ENCODE results near the gene SIDT2. TPM values are rescaled to one million over a fixed set of nuclear protein-coding genes. Genes with fewer than 3 reads are reported as not detected.

SIDT2 gene
- total RNA-seq, 1 donor from 2014 or later = 45.4 TPM

DNA sequence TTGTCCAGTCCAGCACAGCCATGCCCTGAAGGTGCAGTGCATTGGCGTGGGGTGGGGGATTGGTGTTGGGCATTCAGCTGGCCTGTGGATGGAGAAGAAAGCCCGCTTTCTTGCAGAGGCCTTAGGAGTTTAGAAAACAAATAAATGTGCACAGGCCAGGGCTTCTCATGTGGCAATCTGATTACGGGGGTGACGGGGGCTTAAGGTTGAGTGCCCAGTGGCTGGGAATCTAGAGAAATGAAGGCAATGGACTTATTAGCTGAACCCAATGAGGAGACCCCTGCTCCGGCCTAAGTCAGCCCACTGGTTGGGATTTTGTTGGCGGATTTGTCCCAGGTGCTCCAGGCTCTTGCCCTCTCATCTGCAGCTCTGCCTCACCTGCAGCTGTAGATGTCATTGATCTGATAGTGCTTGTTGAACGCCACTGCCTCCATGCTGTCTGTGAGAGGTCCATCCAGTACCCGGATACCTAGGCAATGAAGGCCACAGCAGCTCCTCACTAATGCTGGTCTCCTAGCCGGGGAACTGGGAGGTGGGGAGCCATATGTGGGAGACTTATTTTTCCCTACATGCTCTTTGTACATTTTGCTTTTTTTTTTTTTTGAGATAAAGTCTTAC is 47.1 kb downstream of the SIDT2 start:
- intact Hi-C loops (cut with DNase I) = loop anchor here (1.0 to 5.0 kb wide), 4 partner anchors 27 to 435 kb away; partner anchors contain the start of gene APOA5
- peaks cover 6 to 24% of the 10 kb centered on the region in 2 donors for H3K4me1 ChIP-seq
- DNase-seq (ENCODE audit: low spot score in 2 of 2) = peak in 1 of 2 donors; percentile 61
- H3K4me3 ChIP-seq = no peak overlapping the region
- no peaks in the 10 kb centered on the region for H3K9me3 ChIP-seq
- peak overlapping the region in 1 of 2 donors; percentile 6 for H3K27ac ChIP-seq
- peaks cover 36 to 49% of the 10 kb centered on the region in 2 donors for H3K36me3 ChIP-seq
- no peaks in the 10 kb centered on the region for H3K27me3 ChIP-seq
- TF ChIP-seq, protein P1, sequence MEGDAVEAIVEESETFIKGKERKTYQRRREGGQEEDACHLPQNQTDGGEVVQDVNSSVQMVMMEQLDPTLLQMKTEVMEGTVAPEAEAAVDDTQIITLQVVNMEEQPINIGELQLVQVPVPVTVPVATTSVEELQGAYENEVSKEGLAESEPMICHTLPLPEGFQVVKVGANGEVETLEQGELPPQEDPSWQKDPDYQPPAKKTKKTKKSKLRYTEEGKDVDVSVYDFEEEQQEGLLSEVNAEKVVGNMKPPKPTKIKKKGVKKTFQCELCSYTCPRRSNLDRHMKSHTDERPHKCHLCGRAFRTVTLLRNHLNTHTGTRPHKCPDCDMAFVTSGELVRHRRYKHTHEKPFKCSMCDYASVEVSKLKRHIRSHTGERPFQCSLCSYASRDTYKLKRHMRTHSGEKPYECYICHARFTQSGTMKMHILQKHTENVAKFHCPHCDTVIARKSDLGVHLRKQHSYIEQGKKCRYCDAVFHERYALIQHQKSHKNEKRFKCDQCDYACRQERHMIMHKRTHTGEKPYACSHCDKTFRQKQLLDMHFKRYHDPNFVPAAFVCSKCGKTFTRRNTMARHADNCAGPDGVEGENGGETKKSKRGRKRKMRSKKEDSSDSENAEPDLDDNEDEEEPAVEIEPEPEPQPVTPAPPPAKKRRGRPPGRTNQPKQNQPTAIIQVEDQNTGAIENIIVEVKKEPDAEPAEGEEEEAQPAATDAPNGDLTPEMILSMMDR (IDR thresholded peaks at IDR 0.05) = no peak

DNA sequence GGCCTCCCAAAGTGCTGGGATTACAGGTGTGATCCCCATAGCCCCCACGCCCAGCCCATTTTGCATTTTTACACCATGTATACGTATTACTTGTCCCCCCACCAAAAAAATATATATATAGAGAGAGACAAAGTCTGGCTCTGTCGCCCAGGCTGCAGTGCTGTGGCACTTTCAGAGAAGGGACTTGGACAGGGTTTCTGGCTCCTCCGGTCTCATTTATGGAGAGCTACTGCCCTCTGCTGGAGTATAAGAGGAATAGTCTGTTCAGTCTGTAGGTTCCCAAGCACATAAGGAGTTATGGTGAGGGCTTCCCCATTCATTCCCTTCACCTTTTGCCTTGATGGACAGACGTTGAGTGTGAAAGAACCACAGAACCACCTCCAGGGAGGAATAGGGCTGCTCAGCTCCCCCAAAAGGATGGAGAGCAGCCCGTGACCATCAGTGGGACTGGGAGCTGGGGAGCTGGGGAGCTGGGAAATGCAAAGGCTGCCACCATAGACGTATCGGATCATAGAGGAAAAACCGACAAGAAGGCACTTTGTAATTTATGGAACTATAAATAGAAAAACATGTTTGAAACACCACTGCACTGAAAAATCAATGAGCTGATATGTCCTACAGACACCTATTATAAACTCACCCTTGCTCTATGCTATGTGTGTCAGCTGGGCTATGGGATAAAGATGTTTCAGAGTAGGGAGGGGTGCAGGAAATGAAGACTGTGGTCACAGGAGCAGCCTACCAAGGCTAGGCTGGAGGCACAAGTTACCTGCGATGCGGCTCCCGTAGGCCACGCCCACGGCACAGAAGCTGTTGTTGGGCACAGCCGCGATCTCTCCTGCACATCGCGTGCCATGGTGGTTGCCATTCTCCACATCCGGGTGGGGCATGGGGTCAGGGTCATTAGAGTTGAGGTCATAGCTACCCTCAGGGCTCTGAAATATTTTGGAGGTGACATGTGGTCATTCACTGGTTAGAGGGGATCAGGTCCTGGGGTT is 48.1 kb downstream of the SIDT2 start:
- H3K9me3 ChIP-seq = no peaks in the 10 kb centered on the region
- H3K27ac ChIP-seq = peak overlapping the region in 1 of 2 donors; percentile 16
- no peak overlapping the region for H3K4me3 ChIP-seq
- intact Hi-C loops (cut with DNase I) = loop anchor here (1.0 to 5.0 kb wide), 4 partner anchors 28 to 436 kb away; partner anchors contain the start of gene APOA5
- no peaks in the 10 kb centered on the region for H3K27me3 ChIP-seq
- peak in 1 of 2 donors; percentile 71 for DNase-seq (ENCODE audit: low spot score in 2 of 2)
- TF ChIP-seq, protein P1 (IDR thresholded peaks at IDR 0.05) = peak; percentile 71 to 87 (median 83)
- H3K36me3 ChIP-seq = peaks cover 36 to 49% of the 10 kb centered on the region in 2 donors
- H3K4me1 ChIP-seq = peaks cover 7 to 19% of the 10 kb centered on the region in 2 donors

DNA sequence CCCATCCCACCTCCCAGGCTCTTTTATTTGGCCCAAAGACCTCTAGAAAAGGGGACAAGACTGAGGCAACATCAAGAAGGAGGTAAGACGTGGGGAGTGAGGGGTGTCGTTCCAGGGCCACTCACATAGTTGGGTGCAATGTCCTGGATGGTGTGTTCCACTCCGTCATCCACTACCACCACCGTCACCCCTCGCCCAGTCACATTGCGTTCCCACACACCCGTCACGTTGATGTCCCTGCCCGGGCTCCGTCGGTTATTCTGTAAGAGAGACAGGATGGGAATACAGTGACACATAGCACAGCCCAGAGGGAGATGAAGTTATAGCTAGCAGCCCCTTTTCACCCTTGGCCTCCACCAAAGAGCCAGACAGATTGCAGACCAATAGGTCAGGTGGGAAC is 49.5 kb downstream of the SIDT2 start:
- TF ChIP-seq, protein P1 (IDR thresholded peaks at IDR 0.05) = no peak
- peaks cover 35 to 49% of the 10 kb centered on the region in 2 donors for H3K36me3 ChIP-seq

DNA sequence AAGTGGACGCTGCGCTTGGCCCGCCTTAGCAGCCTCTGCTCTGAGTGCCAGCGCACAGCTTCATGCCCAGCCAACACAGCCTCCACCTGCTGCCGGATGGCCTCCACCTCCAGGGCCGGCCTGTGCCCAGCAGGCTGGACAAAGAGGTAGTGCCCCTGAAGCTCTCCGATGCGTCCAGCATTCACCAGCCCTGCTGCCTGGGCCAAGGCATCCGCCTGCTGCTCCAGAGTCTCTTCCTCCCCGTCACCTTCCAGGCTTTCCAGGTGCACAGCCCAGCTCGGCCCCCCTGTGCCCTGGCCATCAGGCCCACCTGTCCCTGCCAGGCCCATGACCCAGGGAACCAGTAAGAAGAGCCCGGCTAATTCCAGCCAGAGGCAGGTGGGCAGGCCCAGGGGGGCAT is 50.9 kb downstream of the SIDT2 start:
- Histone ChIP-seq H3K4me3 (no peak overlapping the region), H3K27ac (no peak overlapping the region), H3K9me3 (no peaks in the 10 kb centered on the region), H3K27me3 (no peaks in the 10 kb centered on the region), H3K4me1 (peaks cover 11 to 24% of the 10 kb centered on the region in 2 donors), H3K36me3 (peaks cover 25 to 38% of the 10 kb centered on the region in 2 donors)
- intact Hi-C loops (cut with DNase I) = loop anchor here (5.0 kb wide), 1 partner anchor 352 kb away; no protein-coding TSS in a partner anchor
- no peak for DNase-seq (ENCODE audit: low spot score in 2 of 2)
- TF ChIP-seq, protein P1 (IDR thresholded peaks at IDR 0.05) = no peak

More for the DNA sequence above, 49.5 kb downstream of the SIDT2 start:
- H3K4me1 ChIP-seq = peaks cover 10 to 15% of the 10 kb centered on the region in 2 donors
- H3K9me3 ChIP-seq = no peaks in the 10 kb centered on the region
- H3K4me3 ChIP-seq = no peak overlapping the region
- DNase-seq (ENCODE audit: low spot score in 2 of 2) = peak in 1 of 2 donors; percentile 60
- intact Hi-C loops (cut with DNase I) = loop anchor here (5.0 kb wide), 1 partner anchor 351 kb away; no protein-coding TSS in a partner anchor
- H3K27me3 ChIP-seq = no peaks in the 10 kb centered on the region
- no peak overlapping the region for H3K27ac ChIP-seq

DNA sequence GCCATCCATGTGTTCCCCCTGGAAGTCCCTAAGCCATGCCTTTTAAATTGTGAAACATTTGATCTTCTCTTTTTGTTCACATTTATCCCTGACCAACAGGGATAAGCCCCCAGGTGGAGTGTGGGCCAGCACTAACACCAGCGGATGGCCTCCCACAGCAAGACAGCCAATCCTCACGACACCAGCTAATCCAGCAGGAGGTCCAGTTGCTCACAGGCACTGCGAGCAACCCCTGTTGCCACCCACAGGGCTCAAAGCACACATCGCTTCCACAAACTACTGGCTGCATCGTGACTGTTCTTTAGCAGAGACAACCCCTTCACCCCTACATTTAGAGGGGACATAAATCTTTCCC is 51.4 kb downstream of the SIDT2 start:
- no peak for DNase-seq (ENCODE audit: low spot score in 2 of 2)
- Histone ChIP-seq H3K27ac (no peak overlapping the region), H3K9me3 (no peaks in the 10 kb centered on the region), H3K4me1 (peaks cover 11 to 24% of the 10 kb centered on the region in 2 donors), H3K36me3 (peaks cover 25 to 35% of the 10 kb centered on the region in 2 donors), H3K27me3 (no peaks in the 10 kb centered on the region), H3K4me3 (no peak overlapping the region)
- TF ChIP-seq, protein P1 (IDR thresholded peaks at IDR 0.05) = no peak
- intact Hi-C loops (cut with DNase I) = loop anchor here (5.0 kb wide), 2 partner anchors 133 to 353 kb away; partner anchors contain the start of gene SIK3

Measured in ascending aorta (tissue), 2 donors.